H1 (cell line): ENCODE data around the gene GIT1.

Experiments used
- EZH2 ChIP-seq: fragments of 200-600 bp; sonication (generic); IDR thresholded peaks from 2 replicates; pipeline ENCODE4 v1.7.1; 2012; ENCODE audit warnings: low read depth, mild to moderate bottlenecking, moderate library complexity, low read length, inconsistent platforms; ENCODE audit not compliant: severe bottlenecking
- JUN ChIP-seq: IDR thresholded peaks from 2 replicates; pipeline ENCODE4 v1.6.1; 2011; ENCODE audit warnings: low read depth, mild to moderate bottlenecking, improper control_type of control experiment, low read length
- KDM5A ChIP-seq: fragments of 200-600 bp; IDR thresholded peaks from 2 replicates; pipeline ENCODE4 v1.7.1; 2012; ENCODE audit warnings: mild to moderate bottlenecking, low read length, inconsistent platforms, mixed read lengths
- POLR2A ChIP-seq, 2 experiments: IDR thresholded peaks; 1 replicate in 1 of 2; 2 replicates in 1 of 2; pipeline ENCODE4 v1.6.1; 2011; ENCODE audit warnings: low read depth in 2 of 2, low read length in 2 of 2, mild to moderate bottlenecking in 2 of 2; ENCODE audit errors: control extremely low read depth in 1 of 2
- POLR2AphosphoS5 ChIP-seq: IDR thresholded peaks from 2 replicates; pipeline ENCODE4 v1.6.1; 2011; ENCODE audit warnings: low read depth, low read length
- SP1 ChIP-seq: IDR thresholded peaks from 2 replicates; pipeline ENCODE4 v1.6.1; 2011; ENCODE audit warnings: low read depth, low read length
- TF ChIP-seq, protein P1 (sequence below): IDR thresholded peaks from 2 replicates; pipeline ENCODE4 v1.6.1; 2012; ENCODE audit warnings: low read length, inconsistent platforms

DNA sequence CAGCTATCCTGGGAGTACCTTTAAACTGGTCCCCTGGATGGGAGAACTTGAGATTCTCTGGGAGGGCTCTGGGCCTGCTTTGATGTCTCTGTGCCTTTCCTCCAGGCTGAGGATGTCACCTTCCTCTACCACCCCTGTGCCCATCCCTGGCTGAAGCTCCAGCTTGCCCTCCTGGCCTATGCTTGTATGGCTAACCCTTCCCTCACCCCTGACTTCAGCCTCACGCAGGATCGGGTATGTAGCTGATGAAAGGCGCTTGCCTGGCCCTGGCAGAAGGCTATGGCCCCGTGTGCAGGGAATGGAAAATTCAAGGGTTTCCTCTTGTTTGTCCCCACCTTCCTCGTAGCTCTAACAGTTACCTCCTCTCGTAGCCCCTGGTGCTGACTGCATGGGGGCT lies 18.0 kb downstream of the GIT1 start:
- TF ChIP-seq POLR2AphosphoS5 (no peak), JUN (no peak), KDM5A (no peak), POLR2A (IDR thresholded peaks at IDR 0.05; ENCODE audit: control extremely low read depth in 1 of 2, low read depth in 2 of 2, low read length in 2 of 2) (no peak), SP1 (no peak), EZH2 (no peak)
- TF ChIP-seq, protein P1, sequence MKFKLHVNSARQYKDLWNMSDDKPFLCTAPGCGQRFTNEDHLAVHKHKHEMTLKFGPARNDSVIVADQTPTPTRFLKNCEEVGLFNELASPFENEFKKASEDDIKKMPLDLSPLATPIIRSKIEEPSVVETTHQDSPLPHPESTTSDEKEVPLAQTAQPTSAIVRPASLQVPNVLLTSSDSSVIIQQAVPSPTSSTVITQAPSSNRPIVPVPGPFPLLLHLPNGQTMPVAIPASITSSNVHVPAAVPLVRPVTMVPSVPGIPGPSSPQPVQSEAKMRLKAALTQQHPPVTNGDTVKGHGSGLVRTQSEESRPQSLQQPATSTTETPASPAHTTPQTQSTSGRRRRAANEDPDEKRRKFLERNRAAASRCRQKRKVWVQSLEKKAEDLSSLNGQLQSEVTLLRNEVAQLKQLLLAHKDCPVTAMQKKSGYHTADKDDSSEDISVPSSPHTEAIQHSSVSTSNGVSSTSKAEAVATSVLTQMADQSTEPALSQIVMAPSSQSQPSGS: no peak
